ENCODE data around the gene RPS29.

RPS29 gene

DNA sequence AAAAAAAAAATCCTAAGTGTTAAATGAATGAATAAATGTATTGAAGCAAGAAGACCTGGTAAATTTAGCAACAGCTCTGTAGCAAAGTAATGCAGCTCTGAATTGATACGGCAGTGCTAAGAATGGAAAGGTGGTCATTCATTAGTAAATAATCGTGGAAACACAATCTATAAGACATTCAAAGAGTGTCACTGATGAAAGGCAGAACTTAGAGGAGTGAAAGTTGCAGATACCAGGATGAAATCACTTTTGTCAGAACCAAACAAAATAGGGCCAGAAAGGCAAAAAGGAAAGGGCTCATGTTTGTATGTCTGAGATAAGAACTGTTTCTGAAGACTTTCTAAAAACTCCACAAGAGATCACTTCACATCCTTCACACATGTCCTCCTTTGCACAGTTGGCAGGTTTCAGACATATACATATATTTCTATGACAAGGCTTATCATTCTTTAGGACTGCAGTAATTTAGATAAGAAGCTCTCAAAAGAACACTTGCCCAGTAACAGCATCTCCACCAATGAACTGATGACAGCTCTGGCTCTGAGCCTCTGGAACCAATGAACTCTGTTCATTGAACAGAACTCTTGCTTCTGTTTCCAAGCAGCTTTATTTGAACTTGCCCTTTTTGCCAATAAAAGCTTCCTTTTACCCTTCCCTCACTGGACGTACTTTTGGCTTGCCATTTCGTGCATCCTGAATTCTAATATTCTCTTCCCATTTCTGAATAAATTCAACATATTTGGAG is 8.3 kb upstream of the RPS29 start:
- TF ChIP-seq, protein P1, sequence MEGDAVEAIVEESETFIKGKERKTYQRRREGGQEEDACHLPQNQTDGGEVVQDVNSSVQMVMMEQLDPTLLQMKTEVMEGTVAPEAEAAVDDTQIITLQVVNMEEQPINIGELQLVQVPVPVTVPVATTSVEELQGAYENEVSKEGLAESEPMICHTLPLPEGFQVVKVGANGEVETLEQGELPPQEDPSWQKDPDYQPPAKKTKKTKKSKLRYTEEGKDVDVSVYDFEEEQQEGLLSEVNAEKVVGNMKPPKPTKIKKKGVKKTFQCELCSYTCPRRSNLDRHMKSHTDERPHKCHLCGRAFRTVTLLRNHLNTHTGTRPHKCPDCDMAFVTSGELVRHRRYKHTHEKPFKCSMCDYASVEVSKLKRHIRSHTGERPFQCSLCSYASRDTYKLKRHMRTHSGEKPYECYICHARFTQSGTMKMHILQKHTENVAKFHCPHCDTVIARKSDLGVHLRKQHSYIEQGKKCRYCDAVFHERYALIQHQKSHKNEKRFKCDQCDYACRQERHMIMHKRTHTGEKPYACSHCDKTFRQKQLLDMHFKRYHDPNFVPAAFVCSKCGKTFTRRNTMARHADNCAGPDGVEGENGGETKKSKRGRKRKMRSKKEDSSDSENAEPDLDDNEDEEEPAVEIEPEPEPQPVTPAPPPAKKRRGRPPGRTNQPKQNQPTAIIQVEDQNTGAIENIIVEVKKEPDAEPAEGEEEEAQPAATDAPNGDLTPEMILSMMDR (conservative IDR thresholded peaks at IDR 0.05; ENCODE audit: low read depth, low read length) = no peak
- peak; percentile 90 for DNase-seq (ENCODE audit: low read depth)
- H3K4me3 ChIP-seq (ENCODE audit: low read depth, low read length) = no peak overlapping the region

DNA sequence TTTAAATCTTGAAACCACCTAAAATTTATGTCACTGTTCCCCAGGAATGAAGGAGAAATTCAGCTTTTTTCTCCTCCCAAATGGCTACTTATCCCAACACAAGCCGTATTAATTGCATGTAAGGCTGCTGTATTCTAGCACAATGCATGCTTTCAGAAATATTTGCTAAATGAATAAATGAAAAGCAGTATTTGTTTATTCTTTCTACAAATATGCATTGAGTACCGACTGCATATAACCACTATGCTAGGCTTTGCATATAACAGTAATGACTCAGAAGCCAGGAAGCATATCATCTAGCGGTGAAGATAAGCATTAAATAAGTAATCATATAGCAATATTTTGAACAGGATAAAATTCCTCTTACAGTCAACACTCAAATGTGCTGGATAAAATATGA is 6.8 kb upstream of the RPS29 start:
- TF ChIP-seq, protein P1 (conservative IDR thresholded peaks at IDR 0.05; ENCODE audit: low read depth, low read length) = no peak
- DNase-seq (ENCODE audit: low read depth) = peak; percentile 75
- H3K4me3 ChIP-seq (ENCODE audit: low read depth, low read length) = no peak overlapping the region

GRCh38 chr14:49589387-49589786 is 3.2 kb upstream of the RPS29 start:
- no peak for DNase-seq (ENCODE audit: low read depth)
- TF ChIP-seq, protein P1 (conservative IDR thresholded peaks at IDR 0.05; ENCODE audit: low read depth, low read length) = no peak
- no peak overlapping the region for H3K4me3 ChIP-seq (ENCODE audit: low read depth, low read length)

GRCh38 chr14:49586673-49587460 is 687 bp upstream of the RPS29 start:
- peak; percentile 84 for DNase-seq (ENCODE audit: low read depth)
- TF ChIP-seq, protein P1 (conservative IDR thresholded peaks at IDR 0.05; ENCODE audit: low read depth, low read length) = peak; percentile 61
- peak overlapping the region; percentile 37 for H3K4me3 ChIP-seq (ENCODE audit: low read depth, low read length)

GRCh38 chr14:49584981-49585640 is 1.1 kb downstream of the RPS29 start:
- peak; percentile 20 for DNase-seq (ENCODE audit: low read depth)
- peak overlapping the region; percentile 78 for H3K4me3 ChIP-seq (ENCODE audit: low read depth, low read length)

- peak overlapping the region; percentile 78 for H3K4me3 ChIP-seq (ENCODE audit: low read depth, low read length)
- TF ChIP-seq, protein P1 (conservative IDR thresholded peaks at IDR 0.05; ENCODE audit: low read depth, low read length) = no peak
- no peak for DNase-seq (ENCODE audit: low read depth)
Observed at GRCh38 chr14:49584058-49584457, 2.1 kb downstream of the RPS29 start.

DNA sequence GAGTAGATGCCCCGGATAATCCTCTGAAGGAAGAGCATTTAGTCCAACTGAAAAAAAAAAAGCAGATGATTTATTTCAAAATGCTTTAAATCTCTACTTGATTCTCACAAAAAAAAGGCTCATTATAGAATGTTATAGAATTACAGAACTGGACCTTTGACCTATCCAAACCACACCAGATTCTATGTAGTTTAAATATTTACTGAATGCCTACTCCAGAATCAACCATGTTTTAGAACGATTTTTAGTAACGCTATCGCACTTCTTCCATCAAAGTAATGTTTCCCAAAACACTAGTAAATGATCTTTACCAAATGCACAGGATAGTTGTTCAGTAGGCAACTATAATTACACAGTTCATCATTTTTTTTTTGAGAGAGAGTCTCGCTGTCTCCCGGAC is 2.6 kb downstream of the RPS29 start:
- no peak for DNase-seq (ENCODE audit: low read depth)
- TF ChIP-seq, protein P1 (conservative IDR thresholded peaks at IDR 0.05; ENCODE audit: low read depth, low read length) = no peak
- peak overlapping the region; percentile 6 for H3K4me3 ChIP-seq (ENCODE audit: low read depth, low read length)

Data from choroid plexus epithelial cell (primary cell).